OCI-LY3 (cell line): ENCODE measurements around the gene UBE2E1.
"Not testable (repeated sequence)": the region's sequence is repeated elsewhere in the genome, so short reads cannot be mapped to it uniquely, and the experiment has no call there.

Experiments
- H2AFZ ChIP-seq: fragments of 200-600, 300-600 bp; shearing (Covaris generic); 2 replicates; pipeline ENCODE4 v1.6.0; 2014; ENCODE audit warnings: antibody characterized with exemption, low read depth, low read length
- H3K27ac ChIP-seq: fragments of 200-600, 300-600 bp; sonication (generic); 2 replicates; pipeline ENCODE4 v1.5.1; 2014; ENCODE audit warnings: mild to moderate bottlenecking, low read length, moderate library complexity, mixed read lengths
- H3K27me3 ChIP-seq: fragments of 200-600, 300-600 bp; sonication (generic); 2 replicates; pipeline ENCODE4 v1.6.1; 2014; ENCODE audit warnings: low read depth, low read length, mixed read lengths
- H3K36me3 ChIP-seq: fragments of 200-600, 300-600 bp; sonication (generic); replicated peaks from 2 replicates; pipeline ENCODE3; 2014; ENCODE audit warnings: low read depth, low read length, mixed read lengths
- H3K4me1 ChIP-seq: fragments of 300-600, 200-600 bp; sonication (generic); 2 replicates; pipeline ENCODE4 v1.6.1; 2014; ENCODE audit warnings: low read length, mixed read lengths
- H3K4me2 ChIP-seq: fragments of 200-600, 300-600 bp; sonication (generic); 2 replicates; pipeline ENCODE4 v1.6.1; 2014; ENCODE audit warnings: low read length, mixed read lengths
- H3K4me3 ChIP-seq: fragments of 300-600, 200-600 bp; sonication (generic); 2 replicates; pipeline ENCODE4 v1.5.1; 2014; ENCODE audit warnings: antibody characterized with exemption, mild to moderate bottlenecking, low read length, moderate library complexity
- H3K79me2 ChIP-seq: fragments of 300-600, 200-600 bp; shearing (Covaris generic); 2 replicates; pipeline ENCODE4 v1.6.1; 2014; ENCODE audit warnings: mild to moderate bottlenecking, low read length, mixed read lengths
- H3K9ac ChIP-seq: fragments of 300-600, 200-600 bp; shearing (Covaris generic); 2 replicates; pipeline ENCODE4 v1.6.0; 2014; ENCODE audit warnings: mild to moderate bottlenecking, low read length, moderate library complexity
- H3K9me3 ChIP-seq: fragments of 200-600, 300-600 bp; shearing (Covaris generic); 2 replicates; pipeline ENCODE4 v1.6.1; 2014; ENCODE audit warnings: low read length, mixed read lengths; ENCODE audit not compliant: insufficient read depth
- H4K20me1 ChIP-seq: fragments of 200-600, 300-600 bp; sonication (generic); 2 replicates; pipeline ENCODE4 v1.6.1; 2016; ENCODE audit warnings: low read length, mixed read lengths; ENCODE audit not compliant: insufficient read depth
- EZH2phosphoT487 ChIP-seq: fragments of 200-600 bp; shearing (Covaris generic); IDR thresholded peaks from 2 replicates; pipeline ENCODE4 v1.6.1; 2018; ENCODE audit warnings: antibody characterized with exemption, mixed run types, low read depth
- TF ChIP-seq, protein P1 (sequence below): fragments of 200-600, 300-600 bp; sonication (generic); IDR thresholded peaks from 2 replicates; pipeline ENCODE4 v1.5.1; 2014; ENCODE audit warnings: antibody characterized with exemption, low read length, low read depth

Gene UBE2E1

DNA sequence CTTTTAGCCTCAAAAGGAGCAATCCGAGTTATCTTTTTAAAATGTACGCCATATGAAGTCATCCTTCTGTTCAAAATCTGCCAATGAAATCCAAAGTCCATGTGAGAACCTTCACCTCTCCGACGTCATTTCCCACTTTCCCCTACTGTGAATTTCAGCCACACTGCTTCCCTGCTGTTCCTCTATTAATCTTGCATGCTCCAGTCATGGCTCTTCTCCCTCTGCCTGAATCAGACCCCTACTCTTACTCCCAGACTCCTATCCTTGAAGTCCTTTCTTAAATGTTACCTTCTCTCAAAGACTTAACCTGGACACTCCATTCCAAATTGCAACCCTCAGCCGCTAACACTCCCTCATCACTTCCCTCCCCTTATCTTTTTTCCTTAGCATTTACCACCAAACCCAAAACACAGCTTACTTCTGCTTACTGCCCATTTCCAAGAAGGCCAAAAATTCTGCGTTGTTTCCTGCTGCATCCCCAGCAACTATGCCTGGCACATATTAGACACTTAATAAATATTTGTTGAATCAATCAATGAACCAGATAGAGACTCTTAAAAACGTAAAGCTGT is 109.9 kb downstream of the UBE2E1 start:
- H3K79me2 ChIP-seq = peaks cover 41% of the 10 kb centered on the region
- peak overlapping the region; percentile 73 for H3K9ac ChIP-seq
- no peak for TF ChIP-seq EZH2phosphoT487
- TF ChIP-seq, protein P1, sequence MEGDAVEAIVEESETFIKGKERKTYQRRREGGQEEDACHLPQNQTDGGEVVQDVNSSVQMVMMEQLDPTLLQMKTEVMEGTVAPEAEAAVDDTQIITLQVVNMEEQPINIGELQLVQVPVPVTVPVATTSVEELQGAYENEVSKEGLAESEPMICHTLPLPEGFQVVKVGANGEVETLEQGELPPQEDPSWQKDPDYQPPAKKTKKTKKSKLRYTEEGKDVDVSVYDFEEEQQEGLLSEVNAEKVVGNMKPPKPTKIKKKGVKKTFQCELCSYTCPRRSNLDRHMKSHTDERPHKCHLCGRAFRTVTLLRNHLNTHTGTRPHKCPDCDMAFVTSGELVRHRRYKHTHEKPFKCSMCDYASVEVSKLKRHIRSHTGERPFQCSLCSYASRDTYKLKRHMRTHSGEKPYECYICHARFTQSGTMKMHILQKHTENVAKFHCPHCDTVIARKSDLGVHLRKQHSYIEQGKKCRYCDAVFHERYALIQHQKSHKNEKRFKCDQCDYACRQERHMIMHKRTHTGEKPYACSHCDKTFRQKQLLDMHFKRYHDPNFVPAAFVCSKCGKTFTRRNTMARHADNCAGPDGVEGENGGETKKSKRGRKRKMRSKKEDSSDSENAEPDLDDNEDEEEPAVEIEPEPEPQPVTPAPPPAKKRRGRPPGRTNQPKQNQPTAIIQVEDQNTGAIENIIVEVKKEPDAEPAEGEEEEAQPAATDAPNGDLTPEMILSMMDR = no peak
- H3K4me3 ChIP-seq = peak overlapping the region; percentile 88
- peak overlapping the region; percentile 72 for H3K4me2 ChIP-seq
- peaks cover 29% of the 10 kb centered on the region for H4K20me1 ChIP-seq
- H3K36me3 ChIP-seq = peaks cover 31% of the 10 kb centered on the region
- no peak overlapping the region for H3K27ac ChIP-seq
- peaks cover 26% of the 10 kb centered on the region for H3K4me1 ChIP-seq
- H3K27me3 ChIP-seq = no peaks in the 10 kb centered on the region
- H3K9me3 ChIP-seq = no peaks in the 10 kb centered on the region
- no peak overlapping the region for H2AFZ ChIP-seq

GRCh38 chr3:23916152-23916885 is 110.6 kb downstream of the UBE2E1 start:
- Histone ChIP-seq H3K9ac (peak overlapping the region; percentile 73), H3K9me3 (no peaks in the 10 kb centered on the region), H3K27me3 (no peaks in the 10 kb centered on the region), H3K27ac (peak overlapping the region; percentile 21; the same call in 1 of the 2 replicates), H3K79me2 (peaks cover 41% of the 10 kb centered on the region), H2AFZ (peak overlapping the region; percentile 72), H3K4me1 (peaks cover 26% of the 10 kb centered on the region), H3K4me2 (peak overlapping the region; percentile 72), H4K20me1 (peaks cover 34% of the 10 kb centered on the region), H3K36me3 (peaks cover 34% of the 10 kb centered on the region), H3K4me3 (peak overlapping the region; percentile 88)
- TF ChIP-seq, protein P1 = no peak

- Histone ChIP-seq H3K79me2 (peaks cover 41% of the 10 kb centered on the region), H3K9me3 (no peaks in the 10 kb centered on the region), H3K4me2 (peak within 1 kb of the TSS; percentile 92), H3K36me3 (peaks cover 39% of the 10 kb centered on the region), H2AFZ (peak within 1 kb of the TSS; percentile 72), H3K4me1 (peaks cover 26% of the 10 kb centered on the region), H3K4me3 (peak within 1 kb of the TSS; percentile 88), H4K20me1 (peaks cover 35% of the 10 kb centered on the region), H3K27me3 (no peaks in the 10 kb centered on the region), H3K27ac (peak within 1 kb of the TSS; percentile 77), H3K9ac (peak within 1 kb of the TSS; percentile 92)
- TF ChIP-seq EZH2phosphoT487 = no peak
- TF ChIP-seq, protein P1 = no peak
Measured at GRCh38 chr3:23916886-23917678, 111.3 kb downstream of the UBE2E1 start, which contains the start of the genes NKIRAS1 and RPL15. Gene NKIRAS1, minus strand, starts transcription at chr3:23916990. Its CDS starts 6,086 bp downstream, at chr3:23910904. Gene RPL15, plus strand, starts transcription at chr3:23917132. Its CDS starts 728 bp downstream, at chr3:23917860.

- H3K4me1 ChIP-seq = peaks cover 26% of the 10 kb centered on the region
- H3K27ac ChIP-seq = peak overlapping the region; percentile 77
- peaks cover 40% of the 10 kb centered on the region for H3K36me3 ChIP-seq
- H2AFZ ChIP-seq, H3K27me3 ChIP-seq, H3K9me3 ChIP-seq: not testable (repeated sequence)
- peak overlapping the region; percentile 88 for H3K4me3 ChIP-seq
- H3K4me2 ChIP-seq = peak overlapping the region; percentile 92
- peaks cover 37% of the 10 kb centered on the region for H4K20me1 ChIP-seq
- peaks cover 41% of the 10 kb centered on the region for H3K79me2 ChIP-seq
- H3K9ac ChIP-seq = peak overlapping the region; percentile 92
Measured at GRCh38 chr3:23917679-23918303, 112.0 kb downstream of the UBE2E1 start.

- H2AFZ ChIP-seq, H3K27me3 ChIP-seq, H3K9me3 ChIP-seq: not testable (repeated sequence)
- Histone ChIP-seq H3K27ac (peak overlapping the region; percentile 77), H3K4me2 (peak overlapping the region; percentile 92), H3K4me1 (peaks cover 26% of the 10 kb centered on the region), H3K9ac (peak overlapping the region; percentile 92), H4K20me1 (peaks cover 37% of the 10 kb centered on the region), H3K4me3 (peak overlapping the region; percentile 88), H3K79me2 (peaks cover 41% of the 10 kb centered on the region), H3K36me3 (peaks cover 40% of the 10 kb centered on the region)
Measured at GRCh38 chr3:23918331-23918730, 112.6 kb downstream of the UBE2E1 start.
